Measurements from ENCODE around the gene PHLDB3. TPM values are rescaled to one million over a fixed set of nuclear protein-coding genes. Genes with fewer than 3 reads are reported as not detected.

The PHLDB3 gene
- total and polyA plus RNA-seq, 2 of the 13 experiments (the other 11 are each of a cell fraction or from before 2014, with no cell fraction given) = 11.3 to 14.5 TPM

DNA sequence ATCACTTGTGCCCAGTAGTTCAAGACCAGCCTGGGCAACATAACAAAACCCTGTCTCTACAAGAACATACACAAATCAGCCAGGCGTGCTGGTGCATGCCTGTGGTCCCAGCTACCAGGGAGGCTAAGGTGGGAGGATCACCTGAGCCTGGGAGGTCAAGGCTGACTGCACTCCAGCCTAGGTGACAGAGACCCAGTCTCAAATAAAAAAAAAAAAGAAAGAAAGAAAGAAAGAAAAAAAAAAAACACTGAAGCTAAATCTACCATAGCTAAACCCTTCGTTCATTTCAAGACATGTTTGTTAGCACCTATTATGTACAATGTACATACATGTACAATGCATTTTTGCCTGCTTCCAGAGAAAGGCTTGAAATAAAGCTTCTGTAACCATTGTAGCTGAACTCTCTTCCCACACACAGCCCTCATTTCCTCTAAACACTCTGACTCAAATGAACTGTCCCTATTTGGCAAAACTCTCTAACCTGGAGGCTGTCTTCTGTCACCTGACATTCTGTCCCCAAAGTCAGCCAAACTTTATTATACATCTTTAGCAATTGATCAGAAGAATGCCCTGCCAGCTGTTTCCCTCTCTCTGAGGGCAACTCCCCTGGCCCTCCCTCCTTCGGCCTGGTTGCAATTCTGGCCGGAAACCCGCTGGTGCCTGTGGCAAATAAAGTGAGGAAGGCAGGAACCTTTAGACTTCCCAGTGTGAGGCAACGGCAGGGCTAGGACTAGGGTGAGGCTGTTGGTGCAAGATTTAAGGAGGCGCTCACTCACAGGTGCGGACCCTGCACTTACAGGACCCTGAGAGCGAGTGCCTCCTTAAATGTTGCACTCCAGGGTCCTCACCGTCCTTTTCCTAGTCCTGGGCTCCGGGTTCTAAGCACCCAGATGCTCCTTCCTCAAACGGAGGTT, 20.6 kb upstream of the PHLDB3 start (continued):
- TF ChIP-seq, protein P1, sequence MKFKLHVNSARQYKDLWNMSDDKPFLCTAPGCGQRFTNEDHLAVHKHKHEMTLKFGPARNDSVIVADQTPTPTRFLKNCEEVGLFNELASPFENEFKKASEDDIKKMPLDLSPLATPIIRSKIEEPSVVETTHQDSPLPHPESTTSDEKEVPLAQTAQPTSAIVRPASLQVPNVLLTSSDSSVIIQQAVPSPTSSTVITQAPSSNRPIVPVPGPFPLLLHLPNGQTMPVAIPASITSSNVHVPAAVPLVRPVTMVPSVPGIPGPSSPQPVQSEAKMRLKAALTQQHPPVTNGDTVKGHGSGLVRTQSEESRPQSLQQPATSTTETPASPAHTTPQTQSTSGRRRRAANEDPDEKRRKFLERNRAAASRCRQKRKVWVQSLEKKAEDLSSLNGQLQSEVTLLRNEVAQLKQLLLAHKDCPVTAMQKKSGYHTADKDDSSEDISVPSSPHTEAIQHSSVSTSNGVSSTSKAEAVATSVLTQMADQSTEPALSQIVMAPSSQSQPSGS (CRISPR knock-in tag; IDR thresholded peaks at IDR 0.05) = peak; percentile 70
- no peak for TF ChIP-seq ZNF468 (CRISPR knock-in tag; IDR thresholded peaks at IDR 0.05)
- TF ChIP-seq RFXANK (CRISPR knock-in tag; IDR thresholded peaks at IDR 0.05) = no peak
- no peak for TF ChIP-seq SIX1 (CRISPR knock-in tag; IDR thresholded peaks at IDR 0.05; ENCODE audit: borderline replicate concordance)
- TF ChIP-seq ZNF607 (CRISPR knock-in tag; IDR thresholded peaks at IDR 0.05; ENCODE audit: borderline replicate concordance) = no peak
- TF ChIP-seq, protein P2, sequence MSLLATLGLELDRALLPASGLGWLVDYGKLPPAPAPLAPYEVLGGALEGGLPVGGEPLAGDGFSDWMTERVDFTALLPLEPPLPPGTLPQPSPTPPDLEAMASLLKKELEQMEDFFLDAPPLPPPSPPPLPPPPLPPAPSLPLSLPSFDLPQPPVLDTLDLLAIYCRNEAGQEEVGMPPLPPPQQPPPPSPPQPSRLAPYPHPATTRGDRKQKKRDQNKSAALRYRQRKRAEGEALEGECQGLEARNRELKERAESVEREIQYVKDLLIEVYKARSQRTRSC (CRISPR knock-in tag; IDR thresholded peaks at IDR 0.05; ENCODE audit: low read depth) = no peak
- TF ChIP-seq, protein P3, sequence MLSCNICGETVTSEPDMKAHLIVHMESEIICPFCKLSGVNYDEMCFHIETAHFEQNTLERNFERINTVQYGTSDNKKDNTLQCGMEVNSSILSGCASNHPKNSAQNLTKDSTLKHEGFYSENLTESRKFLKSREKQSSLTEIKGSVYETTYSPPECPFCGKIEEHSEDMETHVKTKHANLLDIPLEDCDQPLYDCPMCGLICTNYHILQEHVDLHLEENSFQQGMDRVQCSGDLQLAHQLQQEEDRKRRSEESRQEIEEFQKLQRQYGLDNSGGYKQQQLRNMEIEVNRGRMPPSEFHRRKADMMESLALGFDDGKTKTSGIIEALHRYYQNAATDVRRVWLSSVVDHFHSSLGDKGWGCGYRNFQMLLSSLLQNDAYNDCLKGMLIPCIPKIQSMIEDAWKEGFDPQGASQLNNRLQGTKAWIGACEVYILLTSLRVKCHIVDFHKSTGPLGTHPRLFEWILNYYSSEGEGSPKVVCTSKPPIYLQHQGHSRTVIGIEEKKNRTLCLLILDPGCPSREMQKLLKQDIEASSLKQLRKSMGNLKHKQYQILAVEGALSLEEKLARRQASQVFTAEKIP (CRISPR knock-in tag; IDR thresholded peaks at IDR 0.05; ENCODE audit: borderline replicate concordance) = no peak
- TF ChIP-seq, protein P4, sequence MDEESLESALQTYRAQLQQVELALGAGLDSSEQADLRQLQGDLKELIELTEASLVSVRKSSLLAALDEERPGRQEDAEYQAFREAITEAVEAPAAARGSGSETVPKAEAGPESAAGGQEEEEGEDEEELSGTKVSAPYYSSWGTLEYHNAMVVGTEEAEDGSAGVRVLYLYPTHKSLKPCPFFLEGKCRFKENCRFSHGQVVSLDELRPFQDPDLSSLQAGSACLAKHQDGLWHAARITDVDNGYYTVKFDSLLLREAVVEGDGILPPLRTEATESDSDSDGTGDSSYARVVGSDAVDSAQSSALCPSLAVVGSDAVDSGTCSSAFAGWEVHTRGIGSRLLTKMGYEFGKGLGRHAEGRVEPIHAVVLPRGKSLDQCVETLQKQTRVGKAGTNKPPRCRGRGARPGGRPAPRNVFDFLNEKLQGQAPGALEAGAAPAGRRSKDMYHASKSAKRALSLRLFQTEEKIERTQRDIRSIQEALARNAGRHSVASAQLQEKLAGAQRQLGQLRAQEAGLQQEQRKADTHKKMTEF (CRISPR knock-in tag; IDR thresholded peaks at IDR 0.05) = peak; percentile 52
- no peak; the same call in 1 of the 2 replicates for TF ChIP-seq ZNF451 (CRISPR knock-in tag; IDR thresholded peaks at IDR 0.05)
- 0 out of 2 replicates have a peak, but pooled peaks have one; percentile 27 for TF ChIP-seq AHR (CRISPR knock-in tag; IDR thresholded peaks at IDR 0.05)
- no peak; the same call in 1 of the 2 replicates for TF ChIP-seq ZFP90 (CRISPR knock-in tag; IDR thresholded peaks at IDR 0.05; ENCODE audit: borderline replicate concordance)
- no peak for TF ChIP-seq ATM (IDR thresholded peaks at IDR 0.05; ENCODE audit: borderline replicate concordance)
- TF ChIP-seq FOXO1 (CRISPR knock-in tag; IDR thresholded peaks at IDR 0.05) = peak; percentile 36; the same call in 1 of the 2 replicates
- TF ChIP-seq, protein P5, sequence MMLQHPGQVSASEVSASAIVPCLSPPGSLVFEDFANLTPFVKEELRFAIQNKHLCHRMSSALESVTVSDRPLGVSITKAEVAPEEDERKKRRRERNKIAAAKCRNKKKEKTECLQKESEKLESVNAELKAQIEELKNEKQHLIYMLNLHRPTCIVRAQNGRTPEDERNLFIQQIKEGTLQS (CRISPR knock-in tag; IDR thresholded peaks at IDR 0.05) = 0 out of 2 replicates have a peak, but pooled peaks have one; percentile 17
- TF ChIP-seq GATAD2A (CRISPR knock-in tag; IDR thresholded peaks at IDR 0.05) = peak; percentile 82
- TF ChIP-seq IRF2 (CRISPR knock-in tag; IDR thresholded peaks at IDR 0.05) = peak; percentile 58; the same call in 1 of the 2 replicates
- no peak; the same call in 1 of the 2 replicates for TF ChIP-seq ZNF317 (CRISPR knock-in tag; IDR thresholded peaks at IDR 0.05)
- TF ChIP-seq ZMYM4 (CRISPR knock-in tag; IDR thresholded peaks at IDR 0.05) = 0 out of 2 replicates have a peak, but pooled peaks have one; percentile 19
- TF ChIP-seq NFYB (CRISPR knock-in tag; IDR thresholded peaks at IDR 0.05) = no peak
- TF ChIP-seq, protein P6, sequence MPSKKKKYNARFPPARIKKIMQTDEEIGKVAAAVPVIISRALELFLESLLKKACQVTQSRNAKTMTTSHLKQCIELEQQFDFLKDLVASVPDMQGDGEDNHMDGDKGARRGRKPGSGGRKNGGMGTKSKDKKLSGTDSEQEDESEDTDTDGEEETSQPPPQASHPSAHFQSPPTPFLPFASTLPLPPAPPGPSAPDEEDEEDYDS (CRISPR knock-in tag; IDR thresholded peaks at IDR 0.05) = peak; percentile 82
- TF ChIP-seq DNMT1 (CRISPR knock-in tag; IDR thresholded peaks at IDR 0.05) = no peak
- TF ChIP-seq TAF1 (CRISPR knock-in tag; IDR thresholded peaks at IDR 0.05) = peak; percentile 39; the same call in 1 of the 2 replicates
- TF ChIP-seq MAFF (IDR thresholded peaks at IDR 0.05; ENCODE audit: low read depth, low read length) = no peak
- 0 out of 2 replicates have a peak, but pooled peaks have one; percentile 71 for TF ChIP-seq ZNF124 (CRISPR knock-in tag; IDR thresholded peaks at IDR 0.05)
- TF ChIP-seq ZNF501 (CRISPR knock-in tag; IDR thresholded peaks at IDR 0.05) = peak; percentile 47; the same call in 1 of the 2 replicates
